Peyer's patch (tissue), 4 donors: ENCODE data around the gene CBLB.

Source experiments
- CTCF ChIP-seq, 6 experiments: fragments of 450-650 bp in 4 of 6; fragments of 200-600 bp in 2 of 6; sonication (generic) in 1 of 6; IDR thresholded peaks; one replicate each; pipeline ENCODE4 v1.5.1; 2017 to 2019; ENCODE audit warnings: antibody characterized with exemption in 6 of 6, mild to moderate bottlenecking in 3 of 6, moderate library complexity in 1 of 6
- POLR2A ChIP-seq, 2 donors: fragments of 450-650 bp; IDR thresholded peaks; one replicate each; pipeline ENCODE4 v1.5.1; 2017; ENCODE audit warnings: antibody characterized with exemption in 2 of 2, mild to moderate bottlenecking in 2 of 2, moderate library complexity in 2 of 2

DNA sequence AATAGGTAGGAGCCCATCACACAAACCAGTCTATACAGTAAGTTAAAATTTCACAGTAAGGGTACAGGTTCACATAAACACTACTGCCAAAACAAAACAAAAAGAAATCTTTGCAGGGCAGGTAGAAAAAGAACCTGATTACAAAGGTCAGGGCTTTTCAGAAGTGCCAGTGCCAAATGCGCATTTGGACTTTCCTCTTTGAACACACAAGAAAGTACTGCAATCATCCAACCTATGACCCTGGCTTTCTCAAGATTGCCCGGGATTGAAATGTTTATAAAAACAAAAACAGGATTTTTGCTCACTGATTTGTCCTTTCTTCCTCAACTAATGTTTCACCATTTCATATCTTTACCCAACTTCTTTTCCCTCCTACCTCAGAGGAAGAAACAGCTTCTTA, 47.4 kb downstream of the CBLB start:
- TF ChIP-seq POLR2A (IDR thresholded peaks at IDR 0.05), result no peak
- TF ChIP-seq CTCF (IDR thresholded peaks at IDR 0.05), result no peak
